K562 (cell line): ENCODE measurements around the gene ORC2. TPM values are rescaled to one million over a fixed set of nuclear protein-coding genes. Genes with fewer than 3 reads are reported as not detected.
"Not testable (repeated sequence)": the region's sequence is repeated elsewhere in the genome, so short reads cannot be mapped to it uniquely, and the experiment has no call there.

Experiments used
- ATAC-seq: fragments of 200-7000 bp; cut with Tn5 transposase; 3 replicates; pipeline ENCODE4 v1.9.1; 2020; ENCODE audit warnings: moderate library complexity
- BruUV-seq: library from RNA; stranded (reverse); fragments of 400-500 nt; replicated peaks from 2 replicates; lab custom pipeline; 2021; lab: Mats Ljungman, UMichigan
- CTCF ChIA-PET: fragments of 300-600 bp; formaldehyde crosslinking; extraction: SDS; loops from one replicate; lab custom pipeline; 2021; ENCODE audit warnings: low intra/inter-chr PET ratio; lab: Yijun Ruan, JAX
- POLR2A ChIA-PET: fragments of 300-600, 350-650 bp; sonication (Branson Sonifier 250); formaldehyde crosslinking; extraction: SDS; loops from one replicate; lab custom pipeline; 2021; ENCODE audit warnings: antibody characterized with exemption, inconsistent platforms; lab: Yijun Ruan, JAX
- DNase-seq, 4 experiments: peaks; one replicate each; pipeline versions ENCODE4 v3.0.0 to v3.0.0-alpha.2; 2011 to 2018; ENCODE audit warnings: low spot score in 3 of 4, mixed read lengths in 3 of 4; ENCODE audit errors: extremely low read depth in 1 of 4
- FAIRE-seq: peaks from 2 replicates; lab custom pipeline; 2011; peaks lifted over from hg19 to GRCh38; lab: Jason Lieb, UNC
- H2AFZ ChIP-seq: 2 replicates; pipeline ENCODE4 v1.6.0; 2011; ENCODE audit warnings: low read depth, low read length, control low read depth, inconsistent platforms
- H3K27ac ChIP-seq: fragments of 200-600 bp; 3 replicates; pipeline ENCODE4 v1.8.0; 2011; ENCODE audit warnings: low read depth, mild to moderate bottlenecking, control low read depth, inconsistent platforms, low read length, moderate library complexity, mixed read lengths; ENCODE audit errors: extremely low read depth
- H3K27me3 ChIP-seq, 2 experiments: fragments of 300-600 bp in 1 of 2; 2 replicates in 1 of 2; 3 replicates in 1 of 2; pipeline versions ENCODE4 v1.6.0 to v1.8.0; 2011; ENCODE audit warnings: inconsistent platforms in 2 of 2, low read length in 2 of 2, mild to moderate bottlenecking in 1 of 2, mixed read lengths in 1 of 2, moderate library complexity in 1 of 2; ENCODE audit not compliant: control insufficient read depth in 2 of 2, insufficient read depth in 2 of 2
- H3K36me3 ChIP-seq: fragments of 300-600 bp; 3 replicates; pipeline ENCODE4 v1.8.0; 2011; ENCODE audit warnings: mild to moderate bottlenecking, low read length, inconsistent platforms; ENCODE audit not compliant: control insufficient read depth, insufficient read depth
- H3K4me1 ChIP-seq, 2 experiments: fragments of 200-600 bp in 1 of 2; replicated peaks in 1 of 2; 2 replicates in 1 of 2; 3 replicates in 1 of 2; pipeline versions ENCODE4 v1.5.1 to v1.8.0; 2011; ENCODE audit warnings: inconsistent platforms in 2 of 2, low read length in 2 of 2, mild to moderate bottlenecking in 1 of 2, mixed read lengths in 1 of 2, moderate library complexity in 1 of 2; ENCODE audit not compliant: control insufficient read depth in 2 of 2, insufficient read depth in 2 of 2
- H3K4me2 ChIP-seq: 2 replicates; pipeline ENCODE4 v1.6.1; 2011; ENCODE audit warnings: low read length, control low read depth, inconsistent platforms, mixed read lengths; ENCODE audit not compliant: insufficient read depth
- H3K4me3 ChIP-seq: fragments of 200-600 bp; sonication (generic), shearing (Covaris generic); 2 replicates; pipeline ENCODE4 v1.5.1; 2016; ENCODE audit warnings: control low read depth, inconsistent platforms
- H3K79me2 ChIP-seq: fragments of 200-600 bp; 3 replicates; pipeline ENCODE4 v1.8.0; 2011; ENCODE audit warnings: low read length, inconsistent platforms; ENCODE audit not compliant: control insufficient read depth, insufficient read depth
- H3K9ac ChIP-seq, 2 experiments: 2 replicates each; pipeline versions ENCODE4 v1.6.0 to v1.6.1; 2011; ENCODE audit warnings: low read depth in 2 of 2, low read length in 2 of 2, control low read depth in 1 of 2, inconsistent platforms in 1 of 2, mild to moderate bottlenecking in 1 of 2, mixed read lengths in 1 of 2; ENCODE audit not compliant: insufficient read depth in 1 of 2
- H3K9me1 ChIP-seq: one replicate; pipeline ENCODE4 v1.6.0; 2011; ENCODE audit warnings: inconsistent platforms, mild to moderate bottlenecking, low read length, moderate library complexity; ENCODE audit not compliant: control insufficient read depth, insufficient read depth
- H3K9me3 ChIP-seq: replicated peaks from 2 replicates; pipeline ENCODE4 v1.5.1; 2011; ENCODE audit warnings: low read depth, low read length, inconsistent platforms; ENCODE audit not compliant: control insufficient read depth, insufficient read depth
- H4K20me1 ChIP-seq: replicated peaks from 2 replicates; pipeline ENCODE4 v1.6.1; 2011; ENCODE audit warnings: low read length, inconsistent platforms, mixed read lengths; ENCODE audit not compliant: control insufficient read depth, insufficient read depth
- ELF1 ChIP-seq: fragments of 200-800 bp; sonication (Bioruptor generic); IDR thresholded peaks from 2 replicates; pipeline ENCODE4 v1.6.1; 2016; ENCODE audit warnings: missing genetic modification characterization, missing compliant biosample characterization
- LEF1 ChIP-seq: fragments of 450-650 bp; IDR thresholded peaks from 2 replicates; pipeline ENCODE4 v1.6.1; 2016; ENCODE audit warnings: mild to moderate bottlenecking
- MCM2 ChIP-seq: fragments of 450-650 bp; IDR thresholded peaks from 2 replicates; pipeline ENCODE4 v1.6.1; 2017; ENCODE audit warnings: low read depth, mild to moderate bottlenecking
- MTA1 ChIP-seq: fragments of 450-650 bp; IDR thresholded peaks from 2 replicates; pipeline ENCODE4 v1.6.1; 2017; ENCODE audit warnings: borderline replicate concordance
- NCOA1 ChIP-seq: fragments of 450-650 bp; IDR thresholded peaks from 2 replicates; pipeline ENCODE4 v1.6.1; 2016; ENCODE audit warnings: low read depth
- PCBP1 ChIP-seq: fragments of 200-400 bp; formaldehyde crosslinking; IDR thresholded peaks from 2 replicates; pipeline ENCODE4 v1.6.1; 2018; ENCODE audit warnings: mild to moderate bottlenecking, low read depth, low read length; ENCODE audit not compliant: poor library complexity, severe bottlenecking
- PHB ChIP-seq: fragments of 250-450 bp; sonication (Bioruptor Pico); IDR thresholded peaks from 2 replicates; pipeline ENCODE4 v1.5.0; 2021
- ZFP1 ChIP-seq: fragments of 450-650 bp; formaldehyde crosslinking; IDR thresholded peaks from 2 replicates; pipeline ENCODE4 v1.4.0; 2020; ENCODE audit warnings: mild to moderate bottlenecking, mixed read lengths
- ZNF124 ChIP-seq: sonication (generic); formaldehyde crosslinking; IDR thresholded peaks from 2 replicates; pipeline ENCODE4 v1.8.1; 2022; ENCODE audit warnings: missing genetic modification reagents
- ZNF217 ChIP-seq: sonication (generic); formaldehyde crosslinking; IDR thresholded peaks from 2 replicates; pipeline ENCODE4 v1.8.0; 2022; ENCODE audit warnings: mild to moderate bottlenecking, missing genetic modification reagents
- WGBS: fragments of 100-300 bp; shearing (Covaris generic); methylation state at CpG from one replicate; pipeline ENCODE4 v1.1.6; 2016; ENCODE audit warnings: low coverage, mixed read lengths; ENCODE audit not compliant: insufficient coverage; ENCODE audit errors: missing lambda C conversion rate; 5-methylcytosine and 5-hydroxymethylcytosine counted together
- in situ Hi-C: fragments of 300-500 bp; cut with MboI; formaldehyde crosslinking; loops from 4 replicates; pipeline ENCODE4 v1.15.0; 2018; ENCODE audit warnings: inconsistent platforms, mixed read lengths
- intact Hi-C: fragments of 100-400 bp; cut with micrococcal nuclease; formaldehyde crosslinking; loops from 2 replicates; pipeline ENCODE4 v1.14.2; 2022
- polyA plus RNA-seq, 8 experiments: library from polyadenylated mRNA; depleted of rRNA in 4 of 8; stranded (reverse) in 5 of 8; unstranded in 3 of 8; fragments of >200 nt; fragmentation: Nextera tagmentation in 2 of 8; fragmentation: Illumina TruSeq in 1 of 8; extraction: Ambion mirVana in 2 of 8; extraction: Trizol in 1 of 8; gene quantifications; 2 replicates each; pipeline versions ENCODE4 v1.2.1 to v1.2.3, GENCODE V29; 2011 to 2014; ENCODE audit warnings: inconsistent platforms in 1 of 8, missing spikeins in 1 of 8
- total RNA-seq, 7 experiments: library from RNA; depleted of rRNA in 6 of 7; stranded (reverse); fragments of >200 nt in 6 of 7; fragmentation: Illumina TruSeq in 2 of 7; extraction: Trizol in 2 of 7; gene quantifications; 2 replicates each; pipeline versions ENCODE4 v1.2.1 to v1.2.3, GENCODE V29; 2011 to 2021; ENCODE audit warnings: low replicate concordance in 1 of 7
- TF ChIP-seq, protein P1 (sequence below): fragments of 250-450 bp; sonication (Bioruptor Pico); IDR thresholded peaks from 2 replicates; pipeline ENCODE4 v1.8.0; 2021; ENCODE audit warnings: mild to moderate bottlenecking, moderate library complexity
- TF ChIP-seq, protein P2 (sequence below): fragments of 250-450 bp; sonication (Bioruptor Pico); IDR thresholded peaks from 2 replicates; pipeline ENCODE4 v1.4.0; 2020

Gene ORC2
- total and polyA plus RNA-seq, 9 of the 15 experiments (the other 6 are each of a cell fraction or from before 2014, with no cell fraction given) = 5.6 to 41.1 (median 19.0) TPM

DNA sequence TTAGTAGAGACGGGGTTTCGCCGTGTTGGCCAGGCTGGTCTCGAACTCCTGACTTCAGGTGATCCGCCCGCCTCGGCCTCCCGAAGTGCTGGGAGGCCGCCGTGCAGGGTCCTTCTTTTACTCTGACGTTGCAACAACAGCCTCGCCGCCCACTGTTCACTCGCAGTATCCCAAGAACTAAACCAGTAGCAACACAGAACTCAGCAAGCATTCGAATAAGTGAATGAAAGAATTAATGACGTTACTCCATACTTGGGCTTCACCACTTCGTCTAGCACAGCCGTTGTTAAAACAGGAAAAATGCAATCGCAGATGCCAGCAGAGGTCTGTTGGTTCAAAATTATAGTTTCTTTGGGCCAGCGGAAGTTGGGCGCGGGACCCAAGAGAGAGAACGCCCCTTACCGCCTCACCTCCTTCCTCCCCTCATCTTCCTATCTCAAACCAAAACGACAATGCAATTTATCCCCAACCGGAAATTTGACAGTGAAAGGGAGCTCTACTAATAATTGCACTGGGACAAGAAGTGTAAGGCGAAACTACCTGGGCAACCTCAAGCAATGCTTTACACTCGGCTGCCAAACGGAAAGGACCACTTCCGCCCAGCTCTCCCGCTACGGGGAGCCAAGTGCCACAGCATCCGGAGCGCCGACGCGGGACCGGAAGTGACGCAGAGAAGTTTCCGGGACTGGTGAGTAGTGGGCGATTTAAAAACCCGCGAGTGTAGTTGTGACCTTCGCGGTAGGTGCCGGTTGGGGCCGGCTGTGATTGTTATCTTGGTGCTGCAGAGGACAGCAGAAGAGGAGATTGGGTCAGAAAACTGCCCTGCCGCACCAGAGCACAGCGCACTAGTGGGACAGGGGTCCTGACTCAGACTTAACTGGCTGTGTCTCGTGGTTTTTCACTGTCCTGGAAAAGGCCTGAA, 74.5 kb downstream of the ORC2 start, which contains the start of the genes NIF3L1 and PPIL3 (continued):
- TF ChIP-seq, protein P1, sequence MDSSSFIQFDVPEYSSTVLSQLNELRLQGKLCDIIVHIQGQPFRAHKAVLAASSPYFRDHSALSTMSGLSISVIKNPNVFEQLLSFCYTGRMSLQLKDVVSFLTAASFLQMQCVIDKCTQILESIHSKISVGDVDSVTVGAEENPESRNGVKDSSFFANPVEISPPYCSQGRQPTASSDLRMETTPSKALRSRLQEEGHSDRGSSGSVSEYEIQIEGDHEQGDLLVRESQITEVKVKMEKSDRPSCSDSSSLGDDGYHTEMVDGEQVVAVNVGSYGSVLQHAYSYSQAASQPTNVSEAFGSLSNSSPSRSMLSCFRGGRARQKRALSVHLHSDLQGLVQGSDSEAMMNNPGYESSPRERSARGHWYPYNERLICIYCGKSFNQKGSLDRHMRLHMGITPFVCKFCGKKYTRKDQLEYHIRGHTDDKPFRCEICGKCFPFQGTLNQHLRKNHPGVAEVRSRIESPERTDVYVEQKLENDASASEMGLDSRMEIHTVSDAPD = no peak
- TF ChIP-seq ZNF217 (no peak), ZFP1 (no peak), MTA1 (no peak; the same call in 1 of the 2 replicates), ELF1 (tag) (peak; percentile 82; the same call in 1 of the 2 replicates), NCOA1 (peak; percentile 98), PHB (CRISPR knock-in tag) (no peak), LEF1 (peak; percentile 79), PCBP1 (no peak), MCM2 (no peak), ZNF124 (no peak)
- TF ChIP-seq, protein P2, sequence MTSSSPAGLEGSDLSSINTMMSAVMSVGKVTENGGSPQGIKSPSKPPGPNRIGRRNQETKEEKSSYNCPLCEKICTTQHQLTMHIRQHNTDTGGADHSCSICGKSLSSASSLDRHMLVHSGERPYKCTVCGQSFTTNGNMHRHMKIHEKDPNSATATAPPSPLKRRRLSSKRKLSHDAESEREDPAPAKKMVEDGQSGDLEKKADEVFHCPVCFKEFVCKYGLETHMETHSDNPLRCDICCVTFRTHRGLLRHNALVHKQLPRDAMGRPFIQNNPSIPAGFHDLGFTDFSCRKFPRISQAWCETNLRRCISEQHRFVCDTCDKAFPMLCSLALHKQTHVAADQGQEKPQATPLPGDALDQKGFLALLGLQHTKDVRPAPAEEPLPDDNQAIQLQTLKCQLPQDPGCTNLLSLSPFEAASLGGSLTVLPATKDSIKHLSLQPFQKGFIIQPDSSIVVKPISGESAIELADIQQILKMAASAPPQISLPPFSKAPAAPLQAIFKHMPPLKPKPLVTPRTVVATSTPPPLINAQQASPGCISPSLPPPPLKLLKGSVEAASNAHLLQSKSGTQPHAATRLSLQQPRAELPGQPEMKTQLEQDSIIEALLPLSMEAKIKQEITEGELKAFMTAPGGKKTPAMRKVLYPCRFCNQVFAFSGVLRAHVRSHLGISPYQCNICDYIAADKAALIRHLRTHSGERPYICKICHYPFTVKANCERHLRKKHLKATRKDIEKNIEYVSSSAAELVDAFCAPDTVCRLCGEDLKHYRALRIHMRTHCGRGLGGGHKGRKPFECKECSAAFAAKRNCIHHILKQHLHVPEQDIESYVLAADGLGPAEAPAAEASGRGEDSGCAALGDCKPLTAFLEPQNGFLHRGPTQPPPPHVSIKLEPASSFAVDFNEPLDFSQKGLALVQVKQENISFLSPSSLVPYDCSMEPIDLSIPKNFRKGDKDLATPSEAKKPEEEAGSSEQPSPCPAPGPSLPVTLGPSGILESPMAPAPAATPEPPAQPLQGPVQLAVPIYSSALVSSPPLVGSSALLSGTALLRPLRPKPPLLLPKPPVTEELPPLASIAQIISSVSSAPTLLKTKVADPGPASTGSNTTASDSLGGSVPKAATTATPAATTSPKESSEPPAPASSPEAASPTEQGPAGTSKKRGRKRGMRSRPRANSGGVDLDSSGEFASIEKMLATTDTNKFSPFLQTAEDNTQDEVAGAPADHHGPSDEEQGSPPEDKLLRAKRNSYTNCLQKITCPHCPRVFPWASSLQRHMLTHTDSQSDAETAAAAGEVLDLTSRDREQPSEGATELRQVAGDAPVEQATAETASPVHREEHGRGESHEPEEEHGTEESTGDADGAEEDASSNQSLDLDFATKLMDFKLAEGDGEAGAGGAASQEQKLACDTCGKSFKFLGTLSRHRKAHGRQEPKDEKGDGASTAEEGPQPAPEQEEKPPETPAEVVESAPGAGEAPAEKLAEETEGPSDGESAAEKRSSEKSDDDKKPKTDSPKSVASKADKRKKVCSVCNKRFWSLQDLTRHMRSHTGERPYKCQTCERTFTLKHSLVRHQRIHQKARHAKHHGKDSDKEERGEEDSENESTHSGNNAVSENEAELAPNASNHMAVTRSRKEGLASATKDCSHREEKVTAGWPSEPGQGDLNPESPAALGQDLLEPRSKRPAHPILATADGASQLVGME (CRISPR knock-in tag) = no peak

DNA sequence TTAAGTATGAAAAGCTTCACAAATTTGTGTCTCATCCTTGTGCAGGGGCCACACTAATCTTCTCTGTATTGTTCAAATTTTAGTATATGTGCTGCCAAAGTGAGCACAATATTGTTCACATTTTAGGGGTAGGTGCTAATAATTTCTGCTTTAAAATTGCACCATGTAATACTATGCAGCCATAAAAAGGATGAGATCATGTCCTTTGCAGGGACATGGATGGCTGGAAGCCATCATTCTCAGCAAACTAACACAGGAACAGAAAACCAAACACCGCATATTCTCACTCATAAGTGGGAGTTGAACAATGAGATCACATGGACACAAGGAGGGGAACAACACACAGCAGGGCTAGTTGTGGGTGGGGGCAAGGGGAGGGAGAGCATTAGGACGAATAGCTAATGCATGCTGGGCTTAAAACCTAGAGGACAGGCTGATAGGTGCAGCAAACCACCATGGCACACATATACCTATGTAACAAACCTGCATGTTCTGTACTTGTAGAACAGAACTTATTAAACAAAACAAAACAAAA, 81.7 kb downstream of the ORC2 start:
- H3K79me2 ChIP-seq, H3K27me3 ChIP-seq, in situ Hi-C loops, H3K27ac ChIP-seq, H3K9me1 ChIP-seq, H3K4me1 ChIP-seq, BruUV-seq, H3K4me3 ChIP-seq, FAIRE-seq, H4K20me1 ChIP-seq, H2AFZ ChIP-seq, H3K9ac ChIP-seq, intact Hi-C loops, H3K4me2 ChIP-seq, H3K9me3 ChIP-seq, DNase-seq, CTCF ChIA-PET, ATAC-seq: not testable (repeated sequence)
- peaks cover 63% of the 10 kb centered on the region for H3K36me3 ChIP-seq
- WGBS = 66% methylated on average over 2 of the region's 2 CpGs
- POLR2A ChIA-PET = interaction anchor here (1.3 kb wide), 2 partner anchors 18 to 24 kb away, joined by 3 to 4 read pairs; partner anchors contain the start of gene CLK1
